Activated CD8-positive, alpha-beta memory T cell treated with anti-CD3 and anti-CD28 coated beads for 24 hours (primary cell): ENCODE results near the gene NOL3.

Experiments
- DNase-seq: peaks from one replicate; pipeline ENCODE4 v3.0.0-alpha.2; 2020

NOL3 gene

DNA sequence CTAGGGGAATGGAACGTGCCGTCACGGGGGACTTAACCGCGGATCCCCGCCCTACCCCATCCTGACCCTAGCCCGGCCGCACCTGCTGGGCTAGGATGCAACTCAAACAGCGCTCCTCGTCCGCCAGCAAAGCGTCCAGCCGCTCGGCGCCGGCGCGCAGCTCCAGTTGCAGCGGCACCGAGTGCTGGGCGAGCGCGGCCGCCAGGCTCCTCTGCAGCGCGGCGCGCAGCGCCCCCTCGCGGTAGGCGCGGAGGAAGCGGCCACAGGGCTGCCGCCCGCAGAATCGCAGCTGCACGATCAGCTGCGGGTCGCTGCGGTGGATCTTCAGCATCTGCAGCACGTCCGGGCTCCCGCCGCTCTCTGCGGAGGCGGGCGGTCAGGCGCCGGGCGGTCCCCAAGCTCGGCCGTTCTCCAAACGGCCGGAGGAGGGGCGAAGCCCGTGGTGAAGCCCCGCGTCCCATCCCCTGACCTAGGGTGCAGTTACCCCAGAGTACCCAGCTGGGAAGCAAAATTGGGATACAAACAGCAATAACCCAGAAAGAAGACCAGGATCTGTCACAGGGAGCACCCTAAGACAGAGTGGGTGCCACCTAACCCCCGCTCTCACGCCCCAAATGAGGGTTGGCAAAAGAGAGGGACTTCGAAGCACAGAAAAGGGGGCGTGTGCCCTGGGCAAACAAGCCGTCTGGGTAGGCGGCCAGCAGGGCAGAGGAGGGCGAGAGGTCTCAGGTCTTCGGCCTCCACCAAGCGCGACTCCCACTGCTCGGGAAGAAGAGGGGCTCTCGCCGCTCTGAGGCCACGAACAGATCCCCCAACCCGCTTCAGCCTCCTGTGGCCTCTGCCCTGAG lies 14.8 kb upstream of the NOL3 start:
- peak; percentile 91 for DNase-seq

DNA sequence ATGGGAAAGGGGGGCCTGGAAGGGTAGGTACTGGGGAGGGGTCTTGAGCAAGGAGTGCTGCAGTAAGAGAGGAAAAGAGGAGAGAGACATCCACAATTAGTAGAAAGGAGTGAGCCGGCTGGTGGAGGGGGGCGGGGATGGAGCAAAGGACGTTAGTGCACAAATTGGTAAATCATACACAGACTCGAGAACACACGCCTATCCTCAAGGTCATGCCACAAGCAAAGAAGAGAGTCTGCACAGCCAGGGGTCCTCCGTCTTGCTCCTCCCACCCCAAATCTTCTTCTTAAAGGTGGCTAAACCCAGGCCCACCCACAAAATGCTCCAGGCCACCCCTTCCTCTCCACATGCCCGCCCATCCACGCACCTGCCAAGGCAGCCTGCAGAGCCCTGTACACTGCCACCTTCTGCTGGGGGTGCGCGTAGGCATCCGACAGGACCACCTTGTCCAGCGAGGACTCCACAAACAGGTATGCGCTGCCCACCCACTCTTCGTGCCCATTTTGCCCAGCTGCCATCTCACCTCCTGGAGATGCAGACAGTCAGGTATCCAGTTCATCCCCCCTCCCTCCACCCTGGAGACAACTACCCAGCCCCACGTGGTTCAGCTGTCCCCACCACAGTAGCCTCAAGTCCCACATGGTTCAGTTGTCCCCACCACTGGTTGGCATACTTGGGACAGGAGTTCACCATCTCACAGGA lies 14.0 kb upstream of the NOL3 start:
- DNase-seq, result no peak

DNA sequence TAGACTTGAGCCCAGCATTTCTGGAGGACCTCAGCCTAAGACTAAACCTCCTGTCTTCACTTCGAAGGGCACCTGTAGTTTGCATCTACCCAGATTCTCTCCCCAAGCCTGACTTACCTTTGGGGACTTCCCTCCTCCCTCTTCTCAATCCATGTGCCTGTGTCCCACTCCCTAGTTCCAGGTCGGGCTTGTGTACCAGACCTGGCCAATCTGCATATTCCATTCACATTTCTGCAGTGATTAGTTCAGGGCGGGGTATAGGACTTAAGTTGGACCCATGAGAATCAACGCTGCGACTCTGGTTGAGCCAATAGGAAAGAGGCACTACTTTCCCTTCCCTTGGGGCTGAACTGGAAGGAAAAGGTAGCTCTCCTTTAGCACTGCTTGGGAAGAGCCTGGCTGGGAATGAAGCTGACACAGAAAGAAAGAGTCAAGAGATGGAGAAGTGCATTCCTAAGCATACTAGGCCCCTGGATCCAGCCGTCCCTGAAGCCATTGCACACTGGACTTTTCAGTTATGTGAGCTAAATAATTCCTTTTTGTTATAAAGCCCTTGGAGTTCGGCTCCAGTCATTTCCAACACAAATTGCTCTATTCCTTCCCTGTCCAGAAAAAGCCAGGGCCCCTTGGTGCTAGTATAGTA lies 13.1 kb upstream of the NOL3 start:
- no peak for DNase-seq

DNA sequence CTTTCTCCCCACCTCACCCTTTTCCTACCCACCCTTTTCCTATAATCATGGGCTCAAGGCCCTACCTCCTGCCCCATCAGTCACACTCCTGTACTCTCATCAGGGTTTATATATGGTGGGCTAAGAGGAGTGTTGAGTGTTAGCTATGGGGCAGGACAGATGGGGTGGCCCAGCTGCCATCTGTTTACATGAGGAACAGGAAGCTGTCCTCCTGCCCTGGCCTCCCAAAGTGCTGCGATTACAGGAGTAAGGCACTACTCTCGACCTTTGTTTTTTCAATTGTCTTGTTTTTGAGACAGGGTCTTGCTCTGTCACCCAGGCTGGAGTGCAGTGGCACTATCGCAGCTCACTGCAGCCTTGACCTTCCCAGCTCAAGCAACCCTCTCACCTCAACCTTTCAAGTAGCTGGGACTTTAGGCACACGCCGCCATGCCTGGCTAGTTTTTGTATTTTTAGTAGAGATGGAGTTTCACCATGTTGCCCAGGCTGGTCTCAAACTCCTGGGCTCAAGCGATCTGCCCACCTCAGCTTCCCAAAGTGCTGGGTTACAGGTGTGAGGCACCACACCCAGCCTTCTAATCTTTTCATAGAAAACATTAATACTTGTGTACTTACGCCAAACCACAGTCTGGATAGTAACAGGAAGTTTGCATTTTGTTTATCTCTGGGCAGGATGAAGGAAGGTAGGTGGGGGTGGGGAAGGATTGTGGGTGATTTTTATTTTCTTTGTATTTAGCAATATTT lies 12.3 kb upstream of the NOL3 start:
- no peak for DNase-seq

DNA sequence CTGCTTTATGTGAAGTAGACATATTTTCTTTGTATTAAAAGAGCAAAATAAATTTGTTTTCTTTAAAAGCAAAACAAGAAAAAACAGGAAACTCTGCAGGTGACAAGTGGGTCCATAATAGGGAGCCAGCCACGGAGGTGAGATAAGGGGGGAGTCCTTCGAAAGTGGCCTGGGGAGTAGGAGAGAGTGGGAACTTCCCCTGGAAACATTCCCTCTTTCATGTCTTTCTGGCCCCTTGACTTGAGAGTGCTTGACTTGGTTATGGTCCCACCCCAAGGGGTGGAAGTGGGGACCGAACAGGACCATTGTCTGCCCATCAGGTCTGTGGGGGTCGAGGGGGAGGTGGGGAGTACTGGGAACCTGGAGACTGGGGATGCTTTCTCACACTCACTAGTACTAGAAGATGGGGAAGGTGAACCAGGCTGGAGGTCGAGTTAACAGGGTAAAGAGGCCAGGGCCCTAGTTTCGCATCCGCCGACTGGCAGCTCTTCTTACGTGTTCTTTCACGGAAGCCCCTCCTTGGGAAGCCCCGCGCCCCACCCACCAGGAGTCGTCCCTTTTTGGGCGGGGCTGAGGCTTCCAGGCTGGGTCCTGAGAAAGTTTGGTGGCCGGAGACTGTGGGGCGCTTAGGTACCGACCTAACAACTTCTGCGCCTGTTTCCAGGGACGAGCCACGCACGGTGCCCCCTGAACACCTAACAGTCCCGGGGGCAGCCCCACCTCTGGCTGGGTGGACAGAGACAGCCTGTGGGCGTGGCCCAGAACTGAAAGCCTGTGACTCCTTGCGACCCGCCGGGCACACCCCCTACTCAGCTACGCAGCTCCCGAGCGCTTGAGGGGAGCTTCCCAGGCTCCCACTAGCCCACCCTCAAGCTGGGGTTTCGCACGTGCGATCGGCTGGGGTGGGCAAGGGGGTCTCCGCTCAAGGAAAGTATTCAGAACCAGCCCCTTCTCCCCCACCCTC lies 11.4 kb upstream of the NOL3 start:
- peak; percentile 88 for DNase-seq

DNA sequence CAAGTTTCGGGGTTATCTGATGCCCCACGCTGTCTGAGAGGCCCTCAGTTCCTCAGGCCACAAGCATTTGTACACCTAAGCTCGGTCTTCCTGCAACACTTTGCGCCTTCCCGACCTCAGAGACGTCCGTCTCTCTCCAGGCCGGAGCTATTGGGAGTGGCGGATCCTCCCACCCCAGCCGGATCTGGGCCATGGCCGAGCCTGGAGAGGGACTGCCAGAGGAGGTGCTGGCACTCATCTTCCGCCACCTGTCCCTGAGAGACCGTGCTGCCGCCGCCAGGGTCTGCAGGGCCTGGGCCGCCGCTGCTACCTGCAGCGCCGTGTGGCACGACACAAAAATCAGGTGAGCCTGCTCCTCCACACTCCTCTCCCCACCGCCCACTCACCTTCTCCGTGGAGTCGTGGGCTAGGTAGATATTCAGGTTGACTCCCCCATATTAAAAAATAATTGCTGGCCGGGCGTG lies 8.7 kb upstream of the NOL3 start:
- no peak for DNase-seq

DNA sequence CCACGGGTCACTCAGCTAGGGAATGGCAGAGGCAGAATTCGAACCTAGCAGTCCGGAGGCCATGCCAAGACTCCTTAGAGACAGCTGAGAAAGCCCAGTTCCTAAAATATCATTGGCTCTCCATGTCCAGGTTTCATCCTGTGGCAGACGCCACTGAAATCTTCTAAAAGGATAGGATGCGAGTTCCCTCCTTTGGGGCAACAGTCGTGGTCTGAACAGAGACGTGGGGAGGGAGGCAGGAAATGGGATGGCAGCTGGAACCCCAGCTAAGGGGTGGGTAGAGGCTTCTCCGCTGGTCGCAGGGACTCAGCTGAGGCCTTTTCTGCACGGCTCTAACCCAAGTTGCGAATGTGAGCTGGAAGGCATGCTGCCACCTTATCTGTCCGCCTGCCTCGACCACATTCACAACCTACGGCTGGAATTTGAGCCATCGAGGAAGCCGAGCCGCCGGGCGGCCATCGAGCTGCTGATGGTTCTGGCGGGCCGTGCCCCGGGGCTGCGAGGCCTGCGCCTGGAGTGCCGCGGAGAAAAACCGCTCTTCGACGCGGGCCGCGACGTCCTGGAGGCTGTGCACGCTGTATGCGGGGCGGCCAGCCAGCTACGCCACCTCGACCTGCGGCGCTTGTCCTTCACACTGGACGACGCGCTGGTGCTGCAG lies 7.7 kb upstream of the NOL3 start:
- DNase-seq, result no peak

DNA sequence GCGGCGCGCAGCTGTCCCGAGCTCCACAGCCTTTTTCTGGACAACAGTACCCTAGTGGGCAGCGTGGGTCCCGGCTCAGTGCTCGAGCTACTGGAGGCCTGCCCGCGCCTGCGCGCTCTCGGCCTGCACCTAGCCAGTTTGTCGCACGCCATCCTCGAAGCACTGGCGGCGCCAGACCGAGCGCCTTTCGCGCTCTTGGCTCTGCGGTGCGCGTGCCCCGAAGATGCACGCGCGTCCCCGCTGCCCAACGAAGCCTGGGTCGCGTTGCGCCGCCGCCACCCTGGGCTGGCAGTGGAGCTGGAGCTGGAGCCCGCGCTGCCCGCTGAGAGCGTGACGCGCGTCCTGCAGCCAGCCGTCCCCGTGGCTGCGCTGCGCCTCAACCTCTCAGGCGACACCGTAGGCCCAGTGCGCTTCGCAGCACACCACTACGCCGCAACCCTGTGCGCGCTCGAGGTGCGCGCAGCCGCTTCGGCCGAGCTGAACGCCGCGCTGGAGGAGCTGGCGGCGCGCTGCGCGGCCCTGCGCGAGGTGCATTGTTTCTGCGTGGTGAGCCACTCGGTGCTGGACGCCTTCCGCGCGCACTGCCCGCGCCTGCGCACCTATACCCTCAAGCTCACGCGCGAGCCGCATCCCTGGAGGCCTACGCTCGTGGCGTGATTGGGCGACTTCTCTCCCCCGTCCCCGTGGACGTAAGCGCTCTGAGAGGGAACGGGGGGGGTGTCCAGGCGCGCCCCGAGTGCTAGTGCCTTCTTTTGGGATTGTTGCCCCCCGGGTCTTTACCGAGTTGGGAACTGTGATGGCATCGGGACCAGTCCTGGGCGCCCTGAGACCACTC lies 7.0 kb upstream of the NOL3 start:
- DNase-seq, result no peak

DNA sequence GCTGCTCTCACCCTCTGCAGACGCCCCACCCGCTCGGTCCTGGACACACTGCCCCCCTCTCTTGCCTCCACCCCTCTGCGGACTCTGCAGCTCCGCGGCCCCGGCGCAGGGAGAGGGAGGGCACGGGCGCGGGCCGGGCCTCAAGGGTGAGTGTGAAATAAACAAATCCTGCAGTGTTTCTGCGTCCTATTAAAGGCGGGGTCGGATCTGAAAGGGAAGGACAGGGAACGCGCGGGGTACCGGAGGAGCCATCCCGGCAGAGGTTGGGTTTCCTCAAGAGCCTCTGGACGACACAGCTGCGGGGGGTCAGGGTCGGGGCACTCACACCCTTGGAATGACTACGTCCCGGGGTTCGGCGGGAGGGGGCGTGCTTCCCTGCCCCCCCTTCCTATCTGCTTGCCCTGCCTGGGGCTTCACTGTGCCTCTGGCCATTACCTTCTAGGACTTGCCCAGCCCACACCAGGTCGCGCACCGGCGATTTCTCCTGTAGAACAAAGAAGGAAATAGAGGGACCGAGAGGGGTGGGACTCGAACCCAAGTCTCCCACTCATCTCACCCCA lies 6.3 kb upstream of the NOL3 start:
- DNase-seq, result no peak

DNA sequence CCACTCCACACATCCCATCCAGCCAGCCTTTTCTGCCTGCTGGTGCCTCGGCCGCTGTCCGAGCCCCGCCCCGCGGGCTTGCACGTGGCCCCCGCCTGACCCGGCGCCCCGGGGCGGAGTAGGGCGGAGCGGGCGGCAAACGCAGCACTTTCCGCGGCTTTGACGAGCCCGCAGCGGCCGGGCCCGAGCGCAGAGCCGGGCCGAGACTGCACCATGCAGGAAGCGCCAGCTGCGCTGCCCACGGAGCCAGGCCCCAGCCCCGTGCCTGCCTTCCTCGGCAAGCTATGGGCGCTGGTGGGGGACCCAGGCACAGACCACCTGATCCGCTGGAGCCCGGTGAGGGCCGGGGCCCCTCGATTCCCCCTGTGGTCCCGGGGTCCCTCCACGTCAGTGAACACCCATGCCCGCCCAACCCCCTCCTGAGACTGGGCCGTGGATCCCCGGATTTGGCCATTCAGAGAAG lies 5.7 kb upstream of the NOL3 start, which contains the start of gene HSF4:
Gene HSF4, plus strand, starts transcription at position 147 of the 463 bp plus-strand sequence. Its CDS starts 67 bp downstream, at position 214.
- DNase-seq, result no peak

DNA sequence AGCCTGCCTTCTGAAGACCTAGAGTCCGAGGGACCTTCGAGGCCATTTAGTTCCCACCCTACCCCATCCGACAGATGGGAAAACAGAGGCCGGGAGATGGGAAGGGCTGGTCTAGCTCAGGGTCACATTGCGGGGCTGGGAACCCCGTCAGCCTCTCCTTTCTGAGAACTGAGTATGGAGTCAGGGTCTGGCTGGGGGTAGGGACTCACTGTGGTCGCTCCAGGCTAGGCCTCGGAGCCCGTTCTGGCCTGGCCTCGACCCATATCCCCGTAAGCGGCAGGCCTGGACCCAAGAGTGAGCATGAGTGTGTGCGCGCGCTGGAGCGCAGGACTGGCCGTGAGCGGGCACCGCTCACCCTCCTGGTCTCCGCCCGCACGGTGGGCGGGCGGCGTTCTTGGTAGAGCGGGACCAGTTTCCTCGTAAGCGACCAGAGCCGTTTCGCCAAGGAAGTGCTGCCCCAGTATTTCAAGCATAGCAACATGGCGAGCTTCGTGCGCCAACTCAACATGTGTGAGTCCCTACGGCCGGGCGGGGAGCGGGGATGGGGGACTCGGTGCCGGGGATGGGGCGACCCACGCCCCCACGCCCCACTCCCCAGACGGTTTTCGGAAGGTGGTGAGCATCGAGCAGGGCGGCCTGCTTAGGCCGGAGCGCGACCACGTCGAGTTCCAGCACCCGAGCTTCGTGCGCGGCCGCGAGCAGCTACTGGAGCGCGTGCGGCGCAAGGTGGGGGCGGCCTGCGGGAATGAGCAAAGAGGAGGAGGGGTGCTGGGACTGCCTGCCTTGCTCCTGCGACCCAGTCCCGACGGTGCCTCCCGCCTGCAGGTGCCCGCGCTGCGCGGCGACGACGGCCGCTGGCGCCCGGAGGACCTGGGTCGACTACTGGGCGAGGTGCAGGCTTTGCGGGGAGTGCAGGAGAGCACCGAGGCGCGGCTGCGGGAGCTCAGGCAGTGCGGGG lies 4.9 kb upstream of the NOL3 start:
- no peak for DNase-seq

DNA sequence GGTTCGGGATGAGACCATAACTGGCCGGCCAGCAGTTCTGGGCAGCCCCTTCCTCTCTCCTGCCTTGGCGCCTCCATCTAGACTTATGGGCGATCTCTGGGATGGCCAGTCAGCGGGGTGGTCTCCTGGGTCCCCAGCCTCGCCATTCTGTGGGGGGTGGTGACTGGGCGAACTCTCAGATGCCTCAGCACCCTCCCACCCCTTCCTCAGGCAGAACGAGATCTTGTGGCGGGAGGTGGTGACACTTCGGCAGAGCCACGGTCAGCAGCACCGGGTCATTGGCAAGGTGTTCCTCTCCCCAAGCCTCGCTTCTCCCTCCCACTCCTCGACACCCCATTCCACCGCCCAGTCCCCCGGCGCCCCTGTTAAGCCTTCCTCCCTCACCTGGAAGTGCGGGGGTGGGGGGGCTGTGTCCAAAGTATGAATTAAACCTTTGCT lies 4.2 kb upstream of the NOL3 start:
- no peak for DNase-seq

DNA sequence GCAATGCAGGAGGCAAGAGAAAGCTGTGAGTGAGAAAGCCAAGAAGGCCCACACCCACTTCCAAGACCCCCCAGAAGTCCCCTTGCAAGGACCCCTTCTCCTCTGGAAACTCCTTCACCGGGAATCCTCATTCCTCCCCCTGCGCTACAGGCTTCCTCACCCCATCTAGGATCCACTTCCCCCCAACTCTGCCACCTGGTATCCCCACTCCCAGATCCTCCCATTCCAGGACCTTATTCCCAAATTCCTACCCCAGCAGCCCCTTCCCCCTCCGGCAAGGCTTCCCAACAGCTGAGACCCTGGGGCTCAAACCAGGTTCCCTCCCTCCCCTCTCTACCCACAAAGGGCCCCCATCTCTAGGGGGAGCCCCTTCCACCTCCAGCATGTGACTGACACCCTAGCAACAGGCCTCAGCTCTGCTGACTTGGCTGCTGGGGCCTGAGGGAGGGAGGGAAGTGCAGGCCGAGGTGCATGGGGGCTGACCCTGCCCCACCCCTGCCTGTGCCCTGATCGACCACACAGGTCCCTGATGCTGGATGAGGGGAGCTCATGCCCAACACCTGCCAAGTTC lies 3.7 kb upstream of the NOL3 start:
- DNase-seq, result no peak

DNA sequence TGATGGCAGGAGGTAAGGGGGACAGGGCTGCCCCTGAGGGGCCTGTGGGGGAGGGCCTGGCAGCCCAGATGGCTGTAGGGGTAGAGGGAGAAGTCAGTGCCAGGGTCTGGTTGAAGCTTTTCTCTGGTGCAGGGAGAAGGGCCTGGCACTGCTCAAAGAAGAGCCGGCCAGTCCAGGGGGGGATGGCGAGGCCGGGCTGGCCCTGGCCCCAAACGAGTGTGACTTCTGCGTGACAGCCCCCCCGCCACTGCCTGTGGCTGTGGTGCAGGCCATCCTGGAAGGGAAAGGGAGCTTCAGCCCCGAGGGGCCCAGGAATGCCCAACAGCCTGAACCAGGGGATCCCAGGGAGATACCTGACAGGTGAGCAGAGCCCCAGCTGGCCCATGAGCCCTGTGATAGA lies 2.8 kb upstream of the NOL3 start:
- no peak for DNase-seq

DNA sequence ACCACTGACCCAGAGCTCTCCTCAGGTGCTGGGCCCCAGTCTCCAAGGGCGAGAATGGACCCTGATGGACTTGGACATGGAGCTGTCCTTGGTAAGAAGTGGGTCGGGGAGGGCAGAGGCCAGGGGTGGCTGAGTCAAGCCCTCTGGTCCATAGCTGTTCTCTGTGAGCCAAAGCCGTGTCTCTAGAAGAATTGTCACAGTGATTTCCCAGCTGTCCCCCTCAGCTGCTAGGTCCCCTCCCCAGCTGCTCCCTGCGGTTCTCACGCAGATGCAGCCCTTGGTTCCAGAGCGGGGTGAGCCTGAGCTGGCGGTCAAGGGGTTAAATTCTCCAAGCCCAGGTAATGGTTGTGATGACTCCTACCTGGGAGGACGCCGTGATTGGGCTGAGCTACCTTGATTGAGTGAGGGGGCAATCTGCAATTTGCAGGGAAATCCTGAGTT lies 1.3 kb upstream of the NOL3 start:
- no peak for DNase-seq

DNA sequence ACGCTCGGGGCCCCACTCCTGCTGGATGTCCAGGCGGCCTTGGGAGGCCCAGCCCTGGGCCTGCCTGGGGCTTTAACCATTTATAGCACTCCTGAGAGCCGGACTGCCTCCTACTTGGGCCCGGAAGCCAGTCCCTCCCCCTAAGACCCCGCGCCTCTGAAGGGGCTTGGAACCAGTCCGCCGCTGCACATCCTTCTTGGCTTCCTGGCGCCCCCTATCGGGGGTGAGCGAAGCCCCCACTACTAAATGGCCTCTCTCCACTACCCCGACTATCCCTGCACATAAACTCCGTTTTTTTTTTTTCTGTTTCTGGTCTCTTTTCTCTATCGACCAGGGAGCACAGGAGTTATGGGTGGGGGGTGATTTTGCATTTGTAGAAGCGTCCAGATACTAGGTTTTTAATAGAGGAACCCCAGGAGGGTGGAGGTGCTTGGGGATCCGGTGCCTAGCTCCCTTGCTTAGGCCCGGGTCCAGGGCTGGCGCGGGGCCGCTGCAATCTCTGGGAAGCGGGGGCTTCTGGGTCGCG lies 633 bp upstream of the NOL3 start:
- peak; percentile 70 for DNase-seq

DNA sequence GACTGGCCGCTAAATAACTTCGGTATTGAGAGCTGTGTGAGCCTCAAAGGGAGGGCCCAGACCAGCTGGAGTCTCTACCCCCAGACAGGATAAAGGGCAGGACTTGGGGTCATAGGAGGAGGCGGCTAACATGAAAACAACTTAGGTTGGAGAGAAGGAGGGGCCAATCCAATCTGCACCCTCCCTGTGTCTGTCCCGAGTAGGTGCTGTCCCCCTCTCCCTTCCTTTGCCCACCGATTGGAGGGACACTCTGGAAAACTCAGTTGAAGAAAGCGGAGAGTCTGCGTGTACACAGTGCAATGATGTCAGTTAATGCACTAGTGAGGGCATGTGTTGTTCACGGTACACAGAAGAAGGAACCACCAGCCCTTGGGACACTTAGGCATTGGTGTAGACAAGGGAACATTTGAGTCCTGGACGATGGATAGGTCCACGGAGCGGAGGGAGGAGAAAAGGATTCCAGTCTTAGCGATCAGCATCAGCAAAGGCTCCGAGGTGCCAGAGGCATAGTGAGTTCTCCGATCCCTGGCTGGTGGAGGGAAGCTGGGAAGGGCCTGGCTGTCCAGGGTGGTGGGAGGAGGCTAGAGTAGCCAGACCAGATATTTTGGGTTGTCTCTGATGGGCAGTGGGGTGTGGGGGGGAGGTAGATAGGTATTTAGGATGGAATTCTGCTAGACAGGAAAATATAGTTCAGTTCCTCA lies 761 bp downstream of the NOL3 start:
- no peak for DNase-seq
